ENCODE measurements around the gene JSRP1.

Gene JSRP1

DNA sequence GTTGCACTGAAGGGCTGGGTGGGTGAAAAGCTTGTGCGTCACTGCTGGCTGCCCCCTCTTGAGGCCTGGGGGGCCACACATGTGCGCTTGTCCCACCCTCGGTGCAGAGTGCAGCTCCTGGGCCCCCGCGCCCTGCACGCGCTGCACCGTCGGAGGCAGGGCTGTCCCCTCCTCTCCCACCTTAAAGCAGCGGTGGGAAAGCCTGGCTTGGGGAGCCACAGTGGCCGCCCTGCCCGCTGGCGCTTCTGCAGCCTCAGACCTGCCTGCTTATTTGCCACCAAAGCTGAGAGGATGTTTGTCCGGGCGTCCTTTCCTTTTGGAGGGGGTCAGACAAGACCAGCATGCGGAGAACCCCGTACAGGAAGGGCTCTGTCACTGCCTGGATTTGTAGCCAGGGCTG is 46.8 kb downstream of the JSRP1 start:
- no peak for TF ChIP-seq YY1 (IDR thresholded peaks at IDR 0.05; ENCODE audit: low read depth)
- no peak for TF ChIP-seq CEBPB (IDR thresholded peaks at IDR 0.05)
- no peak for TF ChIP-seq EP300 (IDR thresholded peaks at IDR 0.05; ENCODE audit: borderline replicate concordance)
- TF ChIP-seq, protein P1, sequence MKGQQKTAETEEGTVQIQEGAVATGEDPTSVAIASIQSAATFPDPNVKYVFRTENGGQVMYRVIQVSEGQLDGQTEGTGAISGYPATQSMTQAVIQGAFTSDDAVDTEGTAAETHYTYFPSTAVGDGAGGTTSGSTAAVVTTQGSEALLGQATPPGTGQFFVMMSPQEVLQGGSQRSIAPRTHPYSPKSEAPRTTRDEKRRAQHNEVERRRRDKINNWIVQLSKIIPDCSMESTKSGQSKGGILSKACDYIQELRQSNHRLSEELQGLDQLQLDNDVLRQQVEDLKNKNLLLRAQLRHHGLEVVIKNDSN (IDR thresholded peaks at IDR 0.05): no peak
- TF ChIP-seq, protein P2, sequence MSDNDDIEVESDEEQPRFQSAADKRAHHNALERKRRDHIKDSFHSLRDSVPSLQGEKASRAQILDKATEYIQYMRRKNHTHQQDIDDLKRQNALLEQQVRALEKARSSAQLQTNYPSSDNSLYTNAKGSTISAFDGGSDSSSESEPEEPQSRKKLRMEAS (IDR thresholded peaks at IDR 0.05): no peak
- no peak for TF ChIP-seq FOXM1 (IDR thresholded peaks at IDR 0.05; ENCODE audit: borderline replicate concordance, low read depth)
- no peak for TF ChIP-seq TEAD4 (IDR thresholded peaks at IDR 0.05)
- TF ChIP-seq TAF1 (IDR thresholded peaks at IDR 0.05; ENCODE audit: low read depth): no peak
- no peak for TF ChIP-seq NFIC (IDR thresholded peaks at IDR 0.05)
- TF ChIP-seq, protein P3, sequence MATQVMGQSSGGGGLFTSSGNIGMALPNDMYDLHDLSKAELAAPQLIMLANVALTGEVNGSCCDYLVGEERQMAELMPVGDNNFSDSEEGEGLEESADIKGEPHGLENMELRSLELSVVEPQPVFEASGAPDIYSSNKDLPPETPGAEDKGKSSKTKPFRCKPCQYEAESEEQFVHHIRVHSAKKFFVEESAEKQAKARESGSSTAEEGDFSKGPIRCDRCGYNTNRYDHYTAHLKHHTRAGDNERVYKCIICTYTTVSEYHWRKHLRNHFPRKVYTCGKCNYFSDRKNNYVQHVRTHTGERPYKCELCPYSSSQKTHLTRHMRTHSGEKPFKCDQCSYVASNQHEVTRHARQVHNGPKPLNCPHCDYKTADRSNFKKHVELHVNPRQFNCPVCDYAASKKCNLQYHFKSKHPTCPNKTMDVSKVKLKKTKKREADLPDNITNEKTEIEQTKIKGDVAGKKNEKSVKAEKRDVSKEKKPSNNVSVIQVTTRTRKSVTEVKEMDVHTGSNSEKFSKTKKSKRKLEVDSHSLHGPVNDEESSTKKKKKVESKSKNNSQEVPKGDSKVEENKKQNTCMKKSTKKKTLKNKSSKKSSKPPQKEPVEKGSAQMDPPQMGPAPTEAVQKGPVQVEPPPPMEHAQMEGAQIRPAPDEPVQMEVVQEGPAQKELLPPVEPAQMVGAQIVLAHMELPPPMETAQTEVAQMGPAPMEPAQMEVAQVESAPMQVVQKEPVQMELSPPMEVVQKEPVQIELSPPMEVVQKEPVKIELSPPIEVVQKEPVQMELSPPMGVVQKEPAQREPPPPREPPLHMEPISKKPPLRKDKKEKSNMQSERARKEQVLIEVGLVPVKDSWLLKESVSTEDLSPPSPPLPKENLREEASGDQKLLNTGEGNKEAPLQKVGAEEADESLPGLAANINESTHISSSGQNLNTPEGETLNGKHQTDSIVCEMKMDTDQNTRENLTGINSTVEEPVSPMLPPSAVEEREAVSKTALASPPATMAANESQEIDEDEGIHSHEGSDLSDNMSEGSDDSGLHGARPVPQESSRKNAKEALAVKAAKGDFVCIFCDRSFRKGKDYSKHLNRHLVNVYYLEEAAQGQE (IDR thresholded peaks at IDR 0.05; ENCODE audit: low read depth): no peak
- TF ChIP-seq EGR1 (IDR thresholded peaks at IDR 0.05): no peak
- no peak for TF ChIP-seq TCF12 (IDR thresholded peaks at IDR 0.05; ENCODE audit: low read depth)
- TF ChIP-seq ZBTB7A (IDR thresholded peaks at IDR 0.05; ENCODE audit: low read depth): no peak
- TF ChIP-seq RAD21 (IDR thresholded peaks at IDR 0.05; ENCODE audit: low read depth): no peak
- TF ChIP-seq CREB1 (IDR thresholded peaks at IDR 0.05; ENCODE audit: low read depth): no peak

GRCh38 chr19:2208975-2209374 is 47.2 kb downstream of the JSRP1 start:
- TF ChIP-seq, protein P2 (IDR thresholded peaks at IDR 0.05): no peak
- TF ChIP-seq RAD21 (IDR thresholded peaks at IDR 0.05; ENCODE audit: low read depth): no peak
- no peak for TF ChIP-seq TAF1 (IDR thresholded peaks at IDR 0.05; ENCODE audit: low read depth)
- TF ChIP-seq ZBTB7A (IDR thresholded peaks at IDR 0.05; ENCODE audit: low read depth): no peak
- TF ChIP-seq NFIC (IDR thresholded peaks at IDR 0.05): no peak
- TF ChIP-seq CEBPB (IDR thresholded peaks at IDR 0.05): no peak
- TF ChIP-seq YY1 (IDR thresholded peaks at IDR 0.05; ENCODE audit: low read depth): no peak
- no peak for TF ChIP-seq EGR1 (IDR thresholded peaks at IDR 0.05)
- TF ChIP-seq, protein P1 (IDR thresholded peaks at IDR 0.05): no peak
- TF ChIP-seq FOXM1 (IDR thresholded peaks at IDR 0.05; ENCODE audit: borderline replicate concordance, low read depth): no peak
- TF ChIP-seq TCF12 (IDR thresholded peaks at IDR 0.05; ENCODE audit: low read depth): no peak
- TF ChIP-seq, protein P3 (IDR thresholded peaks at IDR 0.05; ENCODE audit: low read depth): no peak
- no peak for TF ChIP-seq EP300 (IDR thresholded peaks at IDR 0.05; ENCODE audit: borderline replicate concordance)
- TF ChIP-seq CREB1 (IDR thresholded peaks at IDR 0.05; ENCODE audit: low read depth): no peak
- TF ChIP-seq TEAD4 (IDR thresholded peaks at IDR 0.05): no peak

DNA sequence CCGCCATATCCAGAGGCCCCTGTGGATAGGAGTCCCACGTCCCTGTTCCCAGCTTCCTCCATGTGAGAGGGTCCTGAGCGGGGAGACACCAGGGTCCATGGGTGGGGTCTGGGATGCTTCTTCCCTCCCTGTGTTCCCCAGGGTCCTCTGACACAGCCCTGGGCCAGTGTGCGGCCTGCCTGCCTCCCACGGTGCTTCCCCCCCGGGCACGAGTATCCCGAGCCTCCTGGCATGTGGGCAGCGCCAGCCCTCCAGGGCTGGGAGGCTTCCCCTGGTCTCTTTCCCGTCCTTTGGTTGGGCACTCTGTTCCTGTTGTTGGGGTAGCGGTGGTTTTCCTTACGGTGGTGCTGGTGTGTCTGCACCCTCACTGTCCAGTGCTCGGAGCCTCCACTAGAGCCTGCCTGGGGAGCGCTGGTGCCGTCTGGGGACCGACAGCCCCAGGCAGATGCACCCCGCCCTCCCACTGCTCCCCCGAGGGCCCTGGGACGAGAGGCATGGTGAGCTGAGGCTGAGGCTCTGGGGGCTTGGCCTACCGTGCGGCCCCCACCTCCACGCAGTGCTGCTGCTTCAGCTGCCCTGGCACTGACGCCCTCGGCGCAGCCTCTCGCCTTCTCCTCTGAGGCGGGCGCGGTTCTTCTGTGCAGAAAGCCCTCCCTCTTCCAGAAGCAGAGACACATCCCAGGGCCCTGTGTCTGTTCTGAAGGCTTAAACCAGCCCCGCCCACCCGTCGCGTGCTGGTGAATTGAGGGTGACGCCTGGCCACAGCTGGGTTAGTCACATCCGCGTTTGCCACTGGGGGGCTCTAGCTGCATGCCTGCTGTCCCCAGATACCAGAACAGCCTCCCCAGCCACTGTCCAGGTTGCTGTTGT is 48.0 kb downstream of the JSRP1 start:
- no peak for TF ChIP-seq ZBTB7A (IDR thresholded peaks at IDR 0.05; ENCODE audit: low read depth)
- TF ChIP-seq NFIC (IDR thresholded peaks at IDR 0.05): no peak
- no peak for TF ChIP-seq RAD21 (IDR thresholded peaks at IDR 0.05; ENCODE audit: low read depth)
- TF ChIP-seq EGR1 (IDR thresholded peaks at IDR 0.05): no peak

DNA sequence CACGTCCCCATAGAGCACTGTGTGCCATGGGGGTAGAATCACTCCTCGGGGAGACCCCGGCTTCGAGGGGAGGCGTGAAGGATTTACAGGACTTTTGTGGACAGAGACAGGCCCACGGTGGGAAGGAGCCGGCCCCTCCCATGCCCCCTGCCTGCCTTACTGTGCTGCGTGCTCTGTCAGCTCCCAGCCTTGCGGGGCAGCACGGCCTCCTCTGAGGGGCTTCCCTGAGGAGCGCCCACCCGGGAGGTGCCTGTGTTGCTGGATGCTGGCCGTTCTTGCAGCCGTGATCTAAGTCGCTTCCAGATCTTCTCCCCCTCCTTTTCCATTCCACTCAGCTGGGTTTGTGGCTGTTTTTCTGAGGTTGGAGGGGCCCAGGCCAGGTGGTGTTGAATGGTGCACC is 49.2 kb downstream of the JSRP1 start:
- no peak for TF ChIP-seq RAD21 (IDR thresholded peaks at IDR 0.05; ENCODE audit: low read depth)
- TF ChIP-seq NFIC (IDR thresholded peaks at IDR 0.05): no peak
- no peak for TF ChIP-seq EGR1 (IDR thresholded peaks at IDR 0.05)
- TF ChIP-seq, protein P3 (IDR thresholded peaks at IDR 0.05; ENCODE audit: low read depth): no peak
- TF ChIP-seq CREB1 (IDR thresholded peaks at IDR 0.05; ENCODE audit: low read depth): no peak
- no peak for TF ChIP-seq TAF1 (IDR thresholded peaks at IDR 0.05; ENCODE audit: low read depth)
- TF ChIP-seq YY1 (IDR thresholded peaks at IDR 0.05; ENCODE audit: low read depth): no peak
- TF ChIP-seq CEBPB (IDR thresholded peaks at IDR 0.05): no peak
- TF ChIP-seq, protein P1 (IDR thresholded peaks at IDR 0.05): no peak
- no peak for TF ChIP-seq EP300 (IDR thresholded peaks at IDR 0.05; ENCODE audit: borderline replicate concordance)
- TF ChIP-seq ZBTB7A (IDR thresholded peaks at IDR 0.05; ENCODE audit: low read depth): no peak
- TF ChIP-seq, protein P2 (IDR thresholded peaks at IDR 0.05): no peak
- no peak for TF ChIP-seq FOXM1 (IDR thresholded peaks at IDR 0.05; ENCODE audit: borderline replicate concordance, low read depth)
- no peak for TF ChIP-seq TEAD4 (IDR thresholded peaks at IDR 0.05)
- TF ChIP-seq TCF12 (IDR thresholded peaks at IDR 0.05; ENCODE audit: low read depth): no peak

All from Ishikawa (cell line).